GM18505 (cell line): ENCODE measurements around the gene RANBP9.

ENCODE experiments used
- ATAC-seq: cut with Tn5 transposase; IDR thresholded peaks from one replicate; pipeline ENCODE4 v1.9.1; 2021; ENCODE audit not compliant: unreplicated experiment
- POLR2A ChIP-seq: IDR thresholded peaks from 4 replicates; pipeline ENCODE4 v1.6.1; 2011; ENCODE audit warnings: borderline replicate concordance; ENCODE audit not compliant: insufficient read depth, insufficient read length; ENCODE audit errors: extremely low read depth

The RANBP9 gene

GRCh38 chr6:13711733-13712598 lies at the start of gene RANBP9:
Gene RANBP9 (minus strand): TSS chr6:13711835. CDS start chr6:13711505, 330 bp downstream.
- peak; percentile 69 for TF ChIP-seq POLR2A
- ATAC-seq: peak; percentile 75

GRCh38 chr6:13760307-13761304 lies 49.0 kb upstream of the RANBP9 start:
- TF ChIP-seq POLR2A: no peak
- no peak for ATAC-seq

- no peak for TF ChIP-seq POLR2A
- ATAC-seq: no peak
Observed at GRCh38 chr6:13759025-13759424, 47.4 kb upstream of the RANBP9 start.

GRCh38 chr6:13754644-13755043 lies 43.0 kb upstream of the RANBP9 start:
- TF ChIP-seq POLR2A: no peak
- ATAC-seq: no peak

GRCh38 chr6:13743736-13744127 lies 32.1 kb upstream of the RANBP9 start:
- ATAC-seq: no peak
- no peak for TF ChIP-seq POLR2A

GRCh38 chr6:13742961-13743735 lies 31.5 kb upstream of the RANBP9 start:
- TF ChIP-seq POLR2A: no peak
- no peak for ATAC-seq

GRCh38 chr6:13741365-13741764 lies 29.7 kb upstream of the RANBP9 start:
- ATAC-seq: no peak
- TF ChIP-seq POLR2A: no peak

GRCh38 chr6:13735031-13735430 lies 23.4 kb upstream of the RANBP9 start:
- ATAC-seq: no peak
- TF ChIP-seq POLR2A: no peak

GRCh38 chr6:13733178-13733887 lies 21.7 kb upstream of the RANBP9 start:
- ATAC-seq: no peak
- no peak for TF ChIP-seq POLR2A

GRCh38 chr6:13730704-13731103 lies 19.1 kb upstream of the RANBP9 start:
- ATAC-seq: no peak
- no peak for TF ChIP-seq POLR2A

- no peak for TF ChIP-seq POLR2A
- ATAC-seq: no peak
Observed at GRCh38 chr6:13729891-13730290, 18.3 kb upstream of the RANBP9 start.

- no peak for ATAC-seq
- TF ChIP-seq POLR2A: no peak
Observed at GRCh38 chr6:13725570-13725969, 13.9 kb upstream of the RANBP9 start.
